SK-N-SH treated with all-trans-retinoic acid at 6 μM for 48 hours (cell line): ENCODE data around the gene CDK7.

Source experiments
- CSDC2 ChIP-seq: fragments of 250-450 bp; sonication (Bioruptor Pico); IDR thresholded peaks from 2 replicates; pipeline ENCODE4 v1.5.0; 2020; ENCODE audit warnings: mild to moderate bottlenecking, moderate library complexity
- ESRRG ChIP-seq: fragments of 250-450 bp; sonication (Bioruptor Pico); IDR thresholded peaks from 2 replicates; pipeline ENCODE4 v1.6.1; 2021; ENCODE audit warnings: mild to moderate bottlenecking
- PATZ1 ChIP-seq: fragments of 250-450 bp; sonication (Bioruptor Pico); IDR thresholded peaks from 2 replicates; pipeline ENCODE4 v1.8.0; 2020; ENCODE audit warnings: mild to moderate bottlenecking, moderate library complexity, borderline replicate concordance
- PPARA ChIP-seq: fragments of 250-450 bp; sonication (Bioruptor Pico); IDR thresholded peaks from 2 replicates; pipeline ENCODE4 v1.5.0; 2020; ENCODE audit warnings: mild to moderate bottlenecking, borderline replicate concordance
- TCF4 ChIP-seq: fragments of 250-450 bp; sonication (Bioruptor Pico); IDR thresholded peaks from 2 replicates; pipeline ENCODE4 v1.8.0; 2021; ENCODE audit warnings: mild to moderate bottlenecking, moderate library complexity, borderline replicate concordance
- ZFP3 ChIP-seq: fragments of 250-450 bp; sonication (Bioruptor Pico); IDR thresholded peaks from 2 replicates; pipeline ENCODE4 v1.5.0; 2020; ENCODE audit warnings: mild to moderate bottlenecking, moderate library complexity
- ZFP30 ChIP-seq: fragments of 450-650 bp; formaldehyde crosslinking; IDR thresholded peaks from 2 replicates; pipeline ENCODE4 v1.5.0; 2022; ENCODE audit warnings: mild to moderate bottlenecking, moderate library complexity
- ZNF565 ChIP-seq: fragments of 450-650 bp; formaldehyde crosslinking; conservative IDR thresholded peaks from 2 replicates; pipeline ENCODE4 v1.5.0; 2020; ENCODE audit warnings: low read depth, mild to moderate bottlenecking, moderate library complexity

- TF ChIP-seq PATZ1 (CRISPR knock-in tag) (no peak), ESRRG (CRISPR knock-in tag) (no peak), ZNF565 (no peak), CSDC2 (no peak), PPARA (CRISPR knock-in tag) (no peak), TCF4 (CRISPR knock-in tag) (no peak), ZFP3 (CRISPR knock-in tag) (no peak), ZFP30 (CRISPR knock-in tag) (no peak)
Measured at GRCh38 chr5:69257577-69257976, 22.9 kb downstream of the CDK7 start.
